GM19467 (cell line): Measurements from ENCODE around the gene TMEM176A.
"Not testable (repeated sequence)": the region's sequence is repeated elsewhere in the genome, so short reads cannot be mapped to it uniquely, and the experiment has no call there.

Experiments
- ATAC-seq: cut with Tn5 transposase; IDR thresholded peaks from one replicate; pipeline ENCODE4 v1.9.1; 2021; ENCODE audit warnings: mild to moderate bottlenecking, moderate library complexity; ENCODE audit not compliant: unreplicated experiment

Gene TMEM176A

GRCh38 chr7:150800581-150801241 is at the start of gene TMEM176A:
TSS of gene TMEM176A (plus strand) at chr7:150800769. CDS start at chr7:150801551, 782 bp downstream.
- no peak for ATAC-seq

- no peak for ATAC-seq
Measured at GRCh38 chr7:150751702-150752101, 48.9 kb upstream of the TMEM176A start.

- ATAC-seq = no peak
Measured at GRCh38 chr7:150753239-150753638, 47.3 kb upstream of the TMEM176A start.

- no peak for ATAC-seq
Measured at GRCh38 chr7:150753826-150754603, 46.6 kb upstream of the TMEM176A start.

- ATAC-seq = no peak
Measured at GRCh38 chr7:150754951-150755350, 45.6 kb upstream of the TMEM176A start.

GRCh38 chr7:150755473-150756099 is 45.0 kb upstream of the TMEM176A start:
- no peak for ATAC-seq

- no peak for ATAC-seq
Measured at GRCh38 chr7:150756166-150756565, 44.4 kb upstream of the TMEM176A start.

GRCh38 chr7:150756858-150757257 is 43.7 kb upstream of the TMEM176A start:
- no peak for ATAC-seq

- no peak for ATAC-seq
Measured at GRCh38 chr7:150759479-150759878, 41.1 kb upstream of the TMEM176A start.

GRCh38 chr7:150766334-150766709 is 34.2 kb upstream of the TMEM176A start:
- ATAC-seq = no peak

- ATAC-seq = no peak
Measured at GRCh38 chr7:150769768-150770167, 30.8 kb upstream of the TMEM176A start.

GRCh38 chr7:150774131-150774530 is 26.4 kb upstream of the TMEM176A start:
- ATAC-seq = not testable (repeated sequence)

- no peak for ATAC-seq
Measured at GRCh38 chr7:150778014-150778737, 22.4 kb upstream of the TMEM176A start.

- no peak for ATAC-seq
Measured at GRCh38 chr7:150778738-150779301, 21.7 kb upstream of the TMEM176A start.

- ATAC-seq = no peak
Measured at GRCh38 chr7:150780292-150780691, 20.3 kb upstream of the TMEM176A start.

- ATAC-seq = no peak
Measured at GRCh38 chr7:150781103-150781502, 19.5 kb upstream of the TMEM176A start.

- no peak for ATAC-seq
Measured at GRCh38 chr7:150781961-150782360, 18.6 kb upstream of the TMEM176A start.

- ATAC-seq = no peak
Measured at GRCh38 chr7:150784120-150784736, 16.3 kb upstream of the TMEM176A start.

GRCh38 chr7:150784954-150785353 is 15.6 kb upstream of the TMEM176A start:
- no peak for ATAC-seq
